HEK293T (cell line): ENCODE results near the gene RUSC2.

Experiments
- CTCF ChIA-PET: fragments of 350-600 bp; formaldehyde crosslinking; extraction: SDS; loops from one replicate; lab custom pipeline; 2021; ENCODE audit warnings: antibody characterized with exemption, inconsistent platforms; lab: Yijun Ruan, JAX
- POLR2A ChIA-PET: fragments of 350-600 bp; formaldehyde crosslinking; extraction: SDS; loops from one replicate; lab custom pipeline; 2020; ENCODE audit warnings: antibody characterized with exemption, inconsistent platforms; lab: Yijun Ruan, JAX
- DNase-seq: peaks from one replicate; pipeline ENCODE4 v3.0.0; 2012; ENCODE audit warnings: mixed read lengths; ENCODE audit errors: extremely low spot score
- ARNT ChIP-seq: fragments of 450-650 bp; IDR thresholded peaks from 2 replicates; pipeline ENCODE4 v1.6.1; 2017; ENCODE audit warnings: mild to moderate bottlenecking
- BHLHE40 ChIP-seq: fragments of 450-650 bp; IDR thresholded peaks from 2 replicates; pipeline ENCODE4 v1.6.1; 2016; ENCODE audit warnings: mild to moderate bottlenecking, moderate library complexity, borderline replicate concordance
- CTBP1 ChIP-seq: fragments of 450-650 bp; IDR thresholded peaks from 2 replicates; pipeline ENCODE4 v1.6.1; 2016; ENCODE audit warnings: borderline replicate concordance
- ELF4 ChIP-seq: fragments of 450-650 bp; IDR thresholded peaks from 2 replicates; pipeline ENCODE4 v1.6.1; 2017; ENCODE audit warnings: antibody characterized with exemption
- FOXA1 ChIP-seq: fragments of 450-650 bp; IDR thresholded peaks from 2 replicates; pipeline ENCODE4 v1.6.1; 2016; ENCODE audit warnings: mild to moderate bottlenecking
- FOXK2 ChIP-seq: fragments of 450-650 bp; IDR thresholded peaks from 2 replicates; pipeline ENCODE4 v1.6.1; 2016; ENCODE audit warnings: mild to moderate bottlenecking
- FOXM1 ChIP-seq: fragments of 450-650 bp; IDR thresholded peaks from 2 replicates; pipeline ENCODE4 v1.6.1; 2017; ENCODE audit warnings: mild to moderate bottlenecking, borderline replicate concordance
- HDGF ChIP-seq: fragments of 450-650 bp; IDR thresholded peaks from 2 replicates; pipeline ENCODE4 v1.6.1; 2017; ENCODE audit warnings: antibody characterized with exemption, borderline replicate concordance
- L3MBTL2 ChIP-seq: fragments of 450-650 bp; conservative IDR thresholded peaks from 2 replicates; pipeline ENCODE4 v1.6.1; 2016; ENCODE audit warnings: mild to moderate bottlenecking
- LEF1 ChIP-seq: fragments of 450-650 bp; IDR thresholded peaks from 2 replicates; pipeline ENCODE4 v1.6.1; 2017; ENCODE audit warnings: mild to moderate bottlenecking, borderline replicate concordance
- NFRKB ChIP-seq: fragments of 450-650 bp; IDR thresholded peaks from 2 replicates; pipeline ENCODE4 v1.6.1; 2016; ENCODE audit warnings: mild to moderate bottlenecking, moderate library complexity
- PKNOX1 ChIP-seq: fragments of 450-650 bp; IDR thresholded peaks from 2 replicates; pipeline ENCODE4 v1.6.1; 2016
- SP1 ChIP-seq: fragments of 450-650 bp; IDR thresholded peaks from 2 replicates; pipeline ENCODE4 v1.6.1; 2017
- SUZ12 ChIP-seq: fragments of 450-650 bp; IDR thresholded peaks from 2 replicates; pipeline ENCODE4 v1.6.1; 2016; ENCODE audit warnings: mild to moderate bottlenecking
- TARDBP ChIP-seq: fragments of 450-650 bp; IDR thresholded peaks from 2 replicates; pipeline ENCODE4 v1.6.1; 2016
- ZNF384 ChIP-seq: fragments of 450-650 bp; IDR thresholded peaks from 2 replicates; pipeline ENCODE4 v1.6.1; 2016

RUSC2 gene

GRCh38 chr9:35489313-35490154 is at the start of gene RUSC2:
Gene RUSC2 (plus strand): TSS chr9:35490111. CDS start chr9:35546522, 56,411 bp downstream.
- ChIA-PET CTCF (interaction anchor here (0.6 to 1.4 kb wide), 3 partner anchors 64 to 438 kb away, joined by 3 to 7 read pairs (median 5); no protein-coding TSS in a partner anchor), POLR2A (interaction anchor here (0.7 to 1.6 kb wide), 4 partner anchors 22 to 328 kb away, joined by 3 to 5 read pairs (median 3); partner anchors contain the start of gene UNC13B)
- TF ChIP-seq FOXA1 (no peak), ELF4 (no peak), NFRKB (no peak), L3MBTL2 (peak; percentile 77)
- DNase-seq = peak; percentile 74

- POLR2A ChIA-PET = no interaction called here
- TF ChIP-seq FOXK2 (no peak), ELF4 (no peak), L3MBTL2 (no peak), NFRKB (no peak), ARNT (no peak), SP1 (no peak), BHLHE40 (no peak), CTBP1 (no peak), HDGF (no peak), LEF1 (no peak), SUZ12 (no peak), PKNOX1 (no peak), ZNF384 (no peak), TARDBP (no peak)
- no peak for DNase-seq
- CTCF ChIA-PET = interaction anchor here (0.6 kb wide), 1 partner anchor 9 kb away, joined by 3 read pairs; no protein-coding TSS in a partner anchor
Measured at GRCh38 chr9:35446012-35446411, 43.9 kb upstream of the RUSC2 start.

- ChIA-PET POLR2A (no interaction called here), CTCF (no interaction called here)
- DNase-seq = no peak
- no peak for TF ChIP-seq SP1
- TF ChIP-seq FOXK2 = no peak
- no peak for TF ChIP-seq ZNF384
- TF ChIP-seq FOXM1 = no peak
- TF ChIP-seq BHLHE40 = no peak
- TF ChIP-seq TARDBP = no peak
- no peak for TF ChIP-seq L3MBTL2
- no peak for TF ChIP-seq FOXA1
Measured at GRCh38 chr9:35448496-35448895, 41.4 kb upstream of the RUSC2 start.

- ChIA-PET CTCF (no interaction called here), POLR2A (no interaction called here)
- TF ChIP-seq LEF1 = no peak
- no peak for TF ChIP-seq PKNOX1
- no peak for TF ChIP-seq SUZ12
- TF ChIP-seq NFRKB = no peak
- TF ChIP-seq SP1 = no peak
- no peak for TF ChIP-seq CTBP1
- no peak for TF ChIP-seq ARNT
- TF ChIP-seq L3MBTL2 = no peak
- no peak for DNase-seq
Measured at GRCh38 chr9:35452481-35452880, 37.4 kb upstream of the RUSC2 start.

- TF ChIP-seq LEF1 (no peak), FOXK2 (no peak), FOXA1 (no peak), PKNOX1 (no peak), NFRKB (no peak), FOXM1 (no peak), ARNT (no peak), TARDBP (no peak), L3MBTL2 (no peak), ELF4 (no peak), HDGF (no peak), ZNF384 (no peak), SP1 (no peak), CTBP1 (no peak), SUZ12 (no peak), BHLHE40 (no peak)
- ChIA-PET CTCF (no interaction called here), POLR2A (no interaction called here)
- no peak for DNase-seq
Measured at GRCh38 chr9:35453786-35454185, 36.1 kb upstream of the RUSC2 start.

GRCh38 chr9:35464141-35465025 is 25.5 kb upstream of the RUSC2 start:
- TF ChIP-seq CTBP1 = no peak
- TF ChIP-seq ARNT = no peak
- TF ChIP-seq FOXK2 = no peak
- TF ChIP-seq TARDBP = no peak
- TF ChIP-seq L3MBTL2 = no peak

More at GRCh38 chr9:35464141-35465025, 25.5 kb upstream of the RUSC2 start:
- DNase-seq = no peak
- ChIA-PET POLR2A (no interaction called here), CTCF (interaction anchor here (0.6 kb wide), 1 partner anchor 139 kb away, joined by 3 read pairs; no protein-coding TSS in a partner anchor)
